Kasumi-1 (cell line): ENCODE data around the gene STX1B.
"Not testable (repeated sequence)": the region's sequence is repeated elsewhere in the genome, so short reads cannot be mapped to it uniquely, and the experiment has no call there.

ENCODE experiments used
- DNase-seq, 2 experiments: peaks; one replicate each; lab custom pipeline; 2025; lab: John Stamatoyannopoulos, UW

STX1B gene

DNA sequence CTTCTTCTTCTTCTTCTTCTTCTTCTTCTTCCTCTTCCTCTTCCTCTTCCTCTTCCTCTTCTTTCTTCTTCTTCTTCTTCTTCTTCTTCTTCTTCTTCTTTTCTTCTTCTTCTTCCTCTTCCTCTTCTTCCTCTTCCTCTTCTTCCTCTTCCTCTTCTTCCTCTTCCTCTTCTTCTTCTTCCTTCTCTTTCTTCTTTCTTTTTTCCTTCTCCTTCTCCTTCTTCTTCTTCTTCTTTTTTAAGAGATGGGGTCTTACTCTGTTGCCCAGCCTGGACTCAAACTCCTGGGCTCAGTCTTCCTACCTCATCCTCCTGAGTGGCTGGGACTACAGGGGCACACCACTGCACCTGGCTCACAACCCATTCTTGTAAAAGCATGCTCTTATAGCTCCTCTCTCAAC lies 2.9 kb upstream of the STX1B start:
- not testable (repeated sequence) for DNase-seq

DNA sequence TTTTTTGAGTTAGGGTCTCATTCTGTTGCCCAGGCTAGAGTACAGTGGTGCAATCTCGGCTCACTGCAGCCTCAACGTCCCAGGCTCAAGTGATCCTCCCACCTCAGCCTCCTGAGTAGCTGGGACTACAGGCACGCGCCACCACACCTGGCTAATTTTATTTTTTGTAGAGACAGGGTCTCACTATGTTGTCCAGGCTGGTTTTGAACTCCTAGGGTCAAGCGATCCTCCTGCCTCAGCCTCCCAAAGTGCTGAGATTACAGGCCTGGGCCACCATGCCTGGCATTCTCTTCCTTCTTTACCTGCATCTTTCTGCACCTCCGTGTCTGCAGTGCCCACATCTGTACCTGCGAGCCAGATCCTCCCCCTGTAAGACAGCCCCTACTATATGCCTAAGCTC lies 1.4 kb upstream of the STX1B start:
- not testable (repeated sequence) for DNase-seq

DNA sequence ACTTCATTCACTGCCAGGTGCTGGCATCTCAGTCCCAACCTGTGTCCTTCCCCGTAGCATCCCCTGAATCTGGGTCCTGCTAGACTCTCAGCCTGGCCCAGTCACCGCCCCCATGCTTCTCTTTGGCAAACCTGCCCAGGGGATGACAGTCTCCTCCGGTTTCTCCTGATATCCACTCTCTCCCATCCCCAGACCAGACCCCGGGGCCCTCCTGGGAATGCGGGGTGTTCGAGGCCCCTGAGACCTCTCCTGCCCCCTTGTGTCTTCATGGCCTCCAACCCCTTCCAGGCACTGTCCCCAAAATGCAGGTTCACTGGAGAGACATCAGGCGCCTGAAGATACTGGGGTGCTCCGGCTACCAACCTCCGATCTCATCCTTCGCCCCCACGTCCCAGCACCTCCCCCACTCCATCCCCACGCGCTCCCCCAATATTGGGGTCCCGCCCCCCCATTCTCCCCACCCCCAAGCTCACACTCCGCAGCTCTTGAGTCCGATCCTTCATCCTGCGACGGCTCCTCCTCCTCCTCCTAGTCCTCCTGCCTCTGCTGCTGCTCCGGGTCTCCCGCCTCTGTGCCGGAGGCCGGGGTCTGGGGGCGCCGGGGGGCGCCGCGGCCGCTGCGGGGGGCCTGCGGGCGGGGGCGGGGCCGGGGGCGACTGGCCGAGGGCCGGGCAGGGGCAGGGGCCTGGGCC lies 399 bp downstream of the STX1B start:
- no peak for DNase-seq

DNA sequence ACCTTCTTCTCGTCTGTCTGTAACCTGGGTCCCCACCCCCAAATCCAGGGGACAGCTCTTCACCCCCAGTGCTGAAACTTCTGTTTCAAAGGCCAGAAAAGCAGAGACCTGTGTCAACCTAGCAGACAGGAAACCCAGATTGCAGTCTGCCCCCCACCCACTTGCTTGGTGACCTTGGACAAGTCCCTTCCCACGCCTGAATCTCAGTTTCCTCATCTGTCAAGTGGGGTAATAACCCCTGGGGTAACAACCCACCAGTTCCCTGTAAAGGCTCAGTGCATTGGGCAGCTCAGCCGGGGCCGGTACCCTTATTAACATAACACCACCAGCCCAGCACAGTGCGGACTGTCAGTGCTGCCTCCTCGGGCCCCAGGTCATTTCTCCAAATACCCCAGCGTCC lies 1.3 kb downstream of the STX1B start:
- no peak for DNase-seq

DNA sequence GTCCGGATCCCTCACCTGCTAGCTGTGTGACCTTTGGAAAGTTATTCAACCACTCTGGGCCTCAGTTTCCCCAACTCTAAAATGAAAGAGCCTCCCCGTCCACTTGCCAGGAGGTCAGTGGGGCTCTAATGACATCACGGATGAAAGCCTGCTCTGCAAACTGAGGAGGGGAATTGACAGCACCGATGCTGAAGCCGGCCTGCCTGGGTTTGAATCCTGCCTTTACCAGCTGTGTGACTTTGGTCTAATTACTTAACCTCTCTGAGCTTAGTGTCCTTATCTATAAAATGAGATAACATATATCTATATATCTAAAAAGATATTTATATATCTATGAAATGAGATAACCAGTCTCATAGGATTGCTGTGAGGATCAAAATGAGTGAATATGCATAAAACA lies 1.9 kb downstream of the STX1B start:
- no peak for DNase-seq

DNA sequence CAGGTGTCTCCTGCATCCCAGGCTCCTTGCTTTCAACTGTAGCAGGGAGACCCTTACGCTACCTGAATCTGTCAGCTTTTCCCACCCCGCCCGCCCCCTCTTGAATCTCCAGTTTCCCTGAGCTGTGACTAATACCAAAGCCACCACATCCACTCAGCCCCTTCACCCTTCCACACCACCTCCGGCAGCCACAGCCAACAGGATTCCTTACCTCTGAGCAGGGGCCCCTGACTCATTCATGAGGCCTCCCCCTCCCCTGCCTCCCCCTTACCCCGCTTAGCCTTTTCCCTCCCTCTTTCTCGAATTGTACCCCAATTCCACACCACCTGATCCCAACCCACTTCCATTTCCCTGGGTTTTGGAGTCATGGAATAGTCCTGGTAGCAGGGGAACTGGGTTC lies 2.3 kb downstream of the STX1B start:
- no peak for DNase-seq

DNA sequence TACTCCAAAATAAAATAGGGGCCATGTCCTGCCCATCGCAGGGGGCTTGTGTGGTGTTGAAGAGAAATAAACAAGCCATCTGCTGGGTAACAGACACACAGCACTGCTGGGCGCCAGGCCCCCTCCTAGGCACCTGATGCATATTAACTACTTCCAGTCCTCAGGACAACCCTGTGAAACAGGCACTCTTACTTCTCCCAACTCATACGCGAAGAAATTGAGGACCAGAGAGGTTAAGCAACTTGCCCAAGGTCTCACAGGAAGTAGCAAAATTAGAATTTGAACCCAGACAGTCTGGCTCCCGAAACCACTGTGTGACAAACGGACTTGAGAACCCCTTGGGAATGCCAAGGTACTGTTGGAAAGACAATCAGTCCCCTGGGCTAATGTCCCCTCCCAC lies 2.8 kb downstream of the STX1B start:
- DNase-seq, result no peak

DNA sequence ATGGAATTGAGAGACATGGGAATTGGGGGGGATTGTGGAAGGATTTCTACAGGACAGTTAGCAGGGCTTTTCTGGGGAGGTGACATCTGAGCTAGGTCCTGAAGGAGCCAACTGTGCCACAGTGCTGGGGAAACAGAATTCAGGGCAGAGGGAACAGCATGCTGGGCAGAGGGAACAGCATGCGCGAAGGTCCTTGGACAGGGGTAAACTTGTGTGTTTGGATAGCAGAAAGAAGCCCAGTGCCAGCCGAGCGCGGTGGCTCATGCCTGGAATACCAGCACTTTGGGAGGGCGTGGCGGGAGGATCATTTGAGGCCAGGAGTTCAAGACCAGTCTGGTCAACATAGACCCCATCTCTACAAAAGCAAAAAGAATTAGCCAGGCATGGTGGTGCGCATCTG lies 3.8 kb downstream of the STX1B start:
- DNase-seq, result no peak

DNA sequence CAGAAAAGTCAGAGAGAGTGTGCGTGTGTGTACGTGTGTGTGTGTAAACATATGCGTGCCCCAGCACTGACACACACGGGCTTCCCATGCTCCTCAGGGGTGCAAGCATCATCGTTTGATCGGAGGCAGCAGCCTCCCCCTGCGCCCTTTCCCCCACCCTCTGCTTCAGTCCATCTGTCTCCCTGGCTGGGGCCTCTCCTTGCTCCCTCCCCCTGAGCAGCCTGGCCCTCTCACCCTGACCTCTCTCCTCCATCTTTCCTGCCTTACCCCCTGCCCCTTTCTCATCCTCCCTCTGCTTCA lies 4.4 kb downstream of the STX1B start:
- no peak for DNase-seq

DNA sequence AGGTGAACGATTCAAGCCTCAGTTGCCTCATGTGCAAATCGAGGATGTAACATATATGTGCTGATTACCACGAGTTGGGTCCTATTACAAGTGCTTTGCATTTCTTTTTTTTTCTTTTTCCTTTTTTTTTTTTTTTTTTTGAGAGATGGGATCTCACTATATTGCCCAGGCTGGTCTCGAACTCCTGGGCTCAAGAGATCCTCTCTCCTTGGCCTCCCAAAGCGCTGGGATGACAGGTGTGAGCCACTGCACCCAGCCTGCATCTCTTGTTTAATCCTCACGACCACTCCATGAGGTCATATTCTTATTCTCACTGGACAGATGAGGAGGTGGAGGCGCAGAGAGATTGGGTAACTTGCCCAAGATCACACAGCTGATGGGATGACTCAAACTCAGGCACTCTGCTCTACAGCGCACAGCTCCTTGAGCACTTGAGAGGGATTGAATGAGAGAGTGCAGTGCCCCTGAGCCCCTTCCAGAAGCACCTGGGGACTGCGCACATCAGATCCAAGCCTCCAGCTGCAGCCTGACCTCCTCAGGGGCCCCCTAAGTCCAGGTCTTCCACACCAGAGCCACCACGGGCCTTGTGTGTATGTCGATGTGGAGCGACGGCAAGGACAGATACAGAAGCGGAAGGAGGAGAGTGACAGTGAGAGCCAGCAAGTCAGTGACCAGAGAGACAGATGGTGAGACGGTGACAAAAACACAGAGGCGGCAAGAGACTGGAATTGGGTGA lies 4.9 kb downstream of the STX1B start:
- no peak for DNase-seq

DNA sequence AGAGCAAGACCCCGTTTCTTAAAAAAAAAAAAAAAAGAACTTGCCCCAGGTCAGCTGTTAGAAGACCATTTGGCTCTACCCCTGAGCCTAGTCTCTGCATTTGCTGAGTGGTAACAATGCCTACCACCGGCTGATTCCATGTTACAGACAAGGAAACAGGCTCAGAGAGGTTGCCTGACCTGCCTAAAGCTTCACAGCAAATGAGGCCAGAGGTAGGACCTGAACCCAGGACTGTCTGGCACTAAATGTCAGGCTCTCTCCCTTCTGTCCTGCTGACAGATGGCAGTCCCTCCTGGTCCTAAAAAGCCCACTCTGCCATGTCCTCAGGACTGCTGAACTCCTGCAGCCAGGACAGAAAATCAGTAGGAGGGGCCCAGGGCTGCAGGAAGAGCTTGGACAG lies 5.8 kb downstream of the STX1B start:
- DNase-seq, result no peak

DNA sequence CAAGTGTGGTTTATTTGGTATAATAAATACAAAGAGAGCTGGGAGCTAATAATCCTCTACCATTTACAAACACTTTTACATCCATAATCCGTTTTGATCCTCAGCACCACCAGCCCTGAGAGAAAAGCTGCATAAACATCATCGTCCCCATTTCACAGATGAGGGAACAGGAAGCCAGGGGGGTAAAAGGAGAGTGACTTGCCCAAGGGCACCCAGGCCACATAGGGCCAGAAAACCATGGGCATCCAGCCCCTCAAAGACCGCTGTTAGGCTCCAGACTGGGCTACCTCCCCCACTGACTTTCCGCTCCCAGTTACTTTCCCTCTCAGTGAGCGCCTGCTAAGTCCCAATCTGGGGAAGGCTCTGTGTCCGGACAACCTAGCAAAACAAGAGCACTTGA lies 6.7 kb downstream of the STX1B start:
- DNase-seq, result no peak

DNA sequence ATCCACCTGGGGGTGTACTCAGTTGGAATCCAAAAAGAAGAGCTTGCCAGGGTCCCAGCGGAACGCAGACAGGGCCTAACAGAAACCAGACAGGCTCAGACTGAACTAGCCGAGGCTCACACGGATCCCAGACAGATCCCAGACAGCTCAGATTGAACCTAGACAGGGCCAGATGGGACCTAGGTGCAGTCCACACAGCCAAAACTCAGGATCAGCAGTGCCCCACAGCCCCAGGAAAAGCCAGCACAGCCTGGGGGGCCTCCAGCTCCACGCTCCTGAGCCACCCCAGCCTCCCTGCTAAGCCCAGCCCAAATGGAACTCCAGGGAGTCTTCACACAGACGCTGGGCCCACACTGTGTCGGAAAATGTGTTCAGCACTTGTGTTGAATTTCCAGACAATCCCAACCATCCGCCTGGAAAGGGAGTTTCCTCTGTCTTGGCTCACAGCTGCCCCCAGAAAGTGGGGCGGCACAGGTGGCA lies 7.5 kb downstream of the STX1B start:
- no peak for DNase-seq

DNA sequence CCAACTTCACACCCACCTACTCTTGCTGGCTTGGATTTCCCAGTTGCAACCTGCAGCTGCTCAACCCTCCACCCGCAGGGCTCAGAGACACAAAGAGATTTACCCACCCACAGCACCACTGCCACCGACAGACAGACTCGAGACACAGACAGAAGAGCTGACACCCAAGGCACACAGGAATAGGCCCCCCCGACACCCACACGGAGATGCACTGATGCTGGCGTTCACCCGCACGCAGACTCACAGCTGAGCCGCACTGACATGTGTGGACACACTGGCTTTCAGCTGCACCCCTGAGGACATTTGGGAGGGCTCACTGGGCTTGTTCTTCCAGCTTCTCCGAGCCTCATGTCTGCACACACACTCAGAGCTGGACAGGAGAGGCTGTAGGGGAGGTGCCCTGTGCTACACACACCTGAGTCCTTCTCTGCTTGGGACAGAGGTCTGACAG lies 8.2 kb downstream of the STX1B start:
- DNase-seq, result no peak

DNA sequence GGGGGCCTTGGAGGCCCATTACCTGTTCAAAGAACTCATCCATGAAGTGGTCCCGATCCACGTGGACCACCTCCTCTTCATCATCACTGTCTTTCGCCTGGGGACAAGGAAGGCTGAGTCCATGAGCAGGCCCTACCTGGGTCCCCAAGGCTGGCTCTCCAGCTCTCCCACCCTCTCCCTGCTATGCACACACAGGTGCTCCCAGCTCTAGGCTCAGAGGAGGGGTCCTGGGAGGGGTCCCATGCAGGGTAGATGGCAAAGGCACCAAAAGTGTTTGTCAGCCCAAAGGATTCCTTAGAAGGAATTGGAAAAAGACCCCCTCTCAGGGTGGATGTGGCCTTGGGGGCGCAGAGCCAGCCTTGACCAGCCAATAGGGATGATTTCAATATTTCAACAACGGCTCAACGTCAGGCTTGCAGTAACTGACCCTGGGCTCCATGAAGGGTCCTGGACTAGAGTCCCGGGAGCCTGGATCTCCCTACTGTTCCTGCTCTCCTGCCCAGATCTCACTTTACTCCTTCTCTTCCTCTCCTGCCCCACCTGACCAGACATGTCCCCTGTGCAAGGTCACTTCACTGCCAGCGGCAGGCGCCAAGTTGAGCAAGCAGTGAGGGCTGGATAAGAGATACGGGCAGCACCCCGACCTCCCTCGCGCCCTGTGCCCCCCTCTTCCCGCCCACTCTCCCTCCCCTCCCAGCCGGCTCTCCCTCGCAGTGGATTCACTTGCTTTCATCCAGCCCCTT lies 8.8 kb downstream of the STX1B start:
- no peak for DNase-seq

DNA sequence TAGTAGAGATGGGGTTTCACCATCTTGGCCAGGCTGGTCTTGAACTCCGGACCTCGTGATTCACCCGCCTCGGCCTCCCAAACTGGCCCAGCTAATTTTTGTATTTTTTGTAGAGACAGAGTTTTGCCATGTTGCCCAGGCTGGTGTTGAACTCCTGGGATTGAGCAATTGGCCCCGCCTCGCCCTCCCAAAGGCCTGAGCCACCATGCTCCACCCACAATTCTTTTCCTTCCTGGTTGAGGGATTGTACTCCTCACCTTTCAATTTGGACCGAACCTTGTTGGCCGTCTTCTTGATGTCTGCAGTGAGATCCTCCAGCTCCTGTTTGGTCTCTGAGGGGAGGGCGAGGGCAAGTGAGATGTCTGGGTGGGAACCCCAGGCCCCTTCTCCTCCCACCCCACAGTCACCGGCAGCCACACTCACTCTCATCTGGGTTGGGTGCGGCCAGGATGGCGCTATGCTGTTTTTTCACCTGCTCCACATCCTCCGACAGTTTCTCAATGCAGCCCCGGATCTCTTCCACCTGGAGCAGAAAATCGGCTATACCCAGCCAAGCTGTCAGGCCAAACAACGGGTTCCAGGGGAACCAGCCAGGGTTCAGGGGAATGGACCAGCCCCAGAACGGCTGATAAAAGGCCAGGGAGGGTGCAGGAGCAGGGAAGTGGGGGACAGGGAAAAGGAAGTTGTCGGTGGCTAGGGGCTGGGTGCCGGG lies 9.6 kb downstream of the STX1B start:
- DNase-seq, result no peak

DNA sequence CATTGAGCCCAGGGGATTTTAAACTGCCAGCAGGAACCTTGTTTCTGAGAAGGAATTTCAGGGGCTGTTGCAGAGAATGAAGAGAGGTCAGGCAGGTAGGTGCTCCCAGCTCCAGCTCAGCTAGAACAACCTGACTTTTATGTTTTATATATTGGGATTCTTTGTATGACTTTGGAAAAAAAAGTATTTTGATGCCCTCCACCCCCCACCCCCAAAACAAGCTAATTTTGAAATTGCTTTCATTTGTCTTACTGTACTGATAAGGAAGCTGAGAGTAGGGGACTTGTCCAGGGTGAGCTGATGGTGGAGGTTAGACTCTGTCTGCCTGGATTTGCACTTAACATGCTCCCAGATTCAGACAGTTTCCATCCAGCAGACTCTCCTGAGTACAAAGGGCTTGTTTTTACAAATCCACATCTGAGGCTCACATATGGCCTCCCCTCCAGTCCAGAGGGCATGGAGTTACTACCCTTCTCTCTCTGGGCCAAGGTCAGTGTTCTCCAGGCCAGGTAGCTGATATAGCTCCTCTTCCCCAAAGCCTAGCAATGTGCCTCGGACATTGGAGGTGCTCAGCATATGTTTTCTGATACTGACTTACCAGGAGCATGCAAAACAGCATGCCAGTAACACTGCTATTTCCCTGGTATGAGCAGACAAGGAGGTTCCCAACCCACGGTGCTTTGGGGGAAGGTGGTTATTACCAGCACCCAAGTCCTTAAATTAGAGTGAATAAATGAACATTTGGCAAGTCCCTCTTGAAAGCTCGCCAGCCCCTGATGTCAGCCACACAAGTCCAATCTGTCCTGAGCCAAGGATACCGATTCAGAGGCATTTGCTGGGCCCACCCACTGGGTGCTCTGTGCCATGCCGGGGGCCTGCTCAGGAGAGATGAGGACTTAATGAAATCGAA lies 11.3 kb downstream of the STX1B start:
- DNase-seq, result no peak

DNA sequence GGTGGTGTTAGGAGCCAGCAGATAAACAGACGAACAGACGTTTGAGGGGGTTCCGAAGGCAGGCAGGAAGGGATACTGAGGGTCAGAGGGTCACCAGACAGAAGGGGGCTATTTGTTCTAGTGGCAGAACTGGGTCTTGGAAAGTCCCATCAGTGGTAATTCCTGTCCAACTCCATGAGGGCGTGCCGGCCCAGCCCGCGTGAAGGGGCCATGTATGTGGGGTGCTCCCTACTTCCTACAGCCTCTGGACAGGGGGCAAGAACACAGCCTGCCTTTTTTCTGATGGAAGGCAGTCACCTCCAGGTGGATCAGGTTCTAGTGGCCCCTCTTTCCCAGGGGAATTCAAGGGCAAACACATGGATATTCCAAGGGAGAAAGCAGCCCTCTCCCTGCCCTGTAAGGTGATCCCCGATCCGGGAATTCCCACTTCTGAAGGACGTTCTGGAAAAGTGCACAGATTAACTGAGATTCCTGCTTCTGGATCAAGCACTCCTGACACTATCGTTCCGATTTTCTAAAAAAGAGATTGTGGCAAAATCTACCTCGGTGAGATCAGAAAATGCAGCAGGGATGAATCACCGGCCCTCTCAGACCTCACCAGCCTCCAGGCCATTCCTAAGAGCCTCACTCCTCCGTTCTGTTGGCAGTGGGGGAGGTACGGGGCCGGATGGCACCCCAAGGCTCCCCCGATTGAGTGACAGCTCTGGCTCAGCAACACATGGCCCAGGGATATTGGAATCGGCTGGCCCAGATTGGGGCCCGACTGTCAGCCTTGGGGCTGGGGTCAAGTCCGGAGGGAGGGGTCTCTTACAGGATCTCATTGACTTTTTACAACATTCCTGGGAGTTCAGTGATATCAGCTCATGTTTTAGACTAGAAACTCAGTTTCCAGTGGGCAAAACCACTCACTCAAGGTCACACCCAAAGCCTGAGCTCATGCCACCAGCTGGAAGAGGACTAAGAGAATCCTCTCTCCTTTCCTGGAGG lies 12.4 kb downstream of the STX1B start:
- no peak for DNase-seq

DNA sequence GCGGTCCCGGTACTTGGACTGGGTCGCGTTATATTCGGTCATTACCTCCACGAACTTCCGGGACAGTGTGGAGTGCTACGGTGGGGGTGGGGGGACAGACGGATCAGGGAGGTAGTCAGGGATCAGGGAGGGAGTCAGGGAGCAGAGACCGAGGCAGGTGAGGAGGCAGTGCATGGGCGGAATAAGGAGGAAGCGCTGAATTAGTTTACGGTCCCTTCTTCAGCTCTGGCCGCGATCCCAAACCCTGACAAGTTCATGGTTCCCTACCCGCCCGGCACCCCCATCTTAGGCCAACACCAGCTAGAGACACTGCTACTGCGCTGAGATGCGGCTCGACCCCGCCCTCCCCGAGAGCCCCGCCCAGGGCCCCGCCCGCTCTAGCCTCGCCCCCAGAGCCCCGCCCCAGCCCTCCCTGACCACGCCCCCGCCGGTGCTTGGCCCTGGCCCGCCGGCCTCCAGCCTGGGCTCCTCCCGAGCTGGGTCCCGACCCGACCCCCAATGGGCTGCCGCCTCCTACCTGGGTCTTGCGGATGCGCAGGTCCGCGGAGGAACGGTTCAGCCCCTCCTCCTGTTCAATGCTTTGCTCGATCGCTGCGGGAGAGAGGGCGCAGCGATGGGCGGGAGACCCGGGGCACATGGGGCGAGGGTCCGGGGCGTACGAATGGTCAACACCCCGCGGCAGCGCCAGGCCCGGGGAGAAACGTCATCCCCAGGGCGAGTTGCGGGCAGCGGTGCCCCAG lies 13.3 kb downstream of the STX1B start:
- peak; percentile 9 to 20 for DNase-seq
